SU-DHL-6 (cell line): Measurements from ENCODE around the gene WDR5.

ENCODE experiments used
- H2AFZ ChIP-seq: fragments of 200-600 bp; sonication (generic); 2 replicates; pipeline ENCODE4 v1.6.1; 2014; ENCODE audit warnings: low read depth, mild to moderate bottlenecking, moderate library complexity, mixed read lengths, antibody characterized with exemption, low read length; ENCODE audit not compliant: severe bottlenecking
- H3F3A ChIP-seq: fragments of 200-600 bp; shearing (Covaris generic); 2 replicates; pipeline ENCODE4 v1.6.0; 2016; ENCODE audit warnings: antibody characterized with exemption, mild to moderate bottlenecking; ENCODE audit not compliant: insufficient read depth
- H3K27ac ChIP-seq: fragments of 200-600 bp; sonication (generic); 2 replicates; pipeline ENCODE4 v1.5.1; 2016; ENCODE audit warnings: low read depth, mild to moderate bottlenecking, low read length, moderate library complexity, mixed read lengths
- H3K27me3 ChIP-seq: fragments of 200-600 bp; sonication (generic), shearing (Covaris generic); 2 replicates; pipeline ENCODE4 v1.6.0; 2014; ENCODE audit warnings: mild to moderate bottlenecking, low read length
- H3K36me3 ChIP-seq: fragments of 200-600 bp; sonication (generic); 2 replicates; pipeline ENCODE4 v1.6.1; 2014; ENCODE audit warnings: mild to moderate bottlenecking, low read length, mixed read lengths
- H3K4me2 ChIP-seq: fragments of 300-600, 200-600 bp; shearing (Covaris generic), sonication (generic); 2 replicates; pipeline ENCODE4 v1.6.0; 2014; ENCODE audit warnings: low read length, low read depth, mild to moderate bottlenecking; ENCODE audit not compliant: poor library complexity, severe bottlenecking
- H3K4me3 ChIP-seq: fragments of 200-600 bp; sonication (generic); 2 replicates; pipeline ENCODE4 v1.5.1; 2014; ENCODE audit warnings: antibody characterized with exemption, low read length, mild to moderate bottlenecking, mixed read lengths; ENCODE audit not compliant: insufficient read depth, poor library complexity, severe bottlenecking
- H3K79me2 ChIP-seq: fragments of 200-600 bp; sonication (generic); 2 replicates; pipeline ENCODE4 v1.6.1; 2014; ENCODE audit warnings: mild to moderate bottlenecking, low read length, moderate library complexity; ENCODE audit not compliant: insufficient read depth
- H3K9ac ChIP-seq: fragments of 200-600 bp; sonication (generic); 2 replicates; pipeline ENCODE4 v1.7.0; 2014; ENCODE audit warnings: mild to moderate bottlenecking, low read length
- H3K9me2 ChIP-seq: fragments of 200-600 bp; sonication (generic); replicated peaks from 2 replicates; pipeline ENCODE4 v1.6.1; 2014; ENCODE audit warnings: low read length; ENCODE audit not compliant: insufficient read depth
- H3K9me3 ChIP-seq: fragments of 200-600 bp; sonication (generic); 2 replicates; pipeline ENCODE4 v1.6.1; 2014; ENCODE audit warnings: low read length, mixed read lengths; ENCODE audit not compliant: insufficient read depth
- H4K20me1 ChIP-seq: fragments of 200-600 bp; sonication (generic); 2 replicates; pipeline ENCODE4 v1.6.1; 2014; ENCODE audit warnings: low read depth, mild to moderate bottlenecking, antibody characterized with exemption, low read length, moderate library complexity, mixed read lengths
- CTCF ChIP-seq: fragments of 200-600 bp; sonication (generic); IDR thresholded peaks from one replicate; pipeline ENCODE4 v1.5.1; 2017; ENCODE audit warnings: antibody characterized with exemption, mild to moderate bottlenecking, low read length, moderate library complexity; ENCODE audit not compliant: insufficient read depth, poor library complexity, severe bottlenecking
- EZH2phosphoT487 ChIP-seq: fragments of 200-600 bp; sonication (generic), shearing (Covaris generic); conservative IDR thresholded peaks from 2 replicates; pipeline ENCODE4 v1.6.1; 2018; ENCODE audit warnings: mild to moderate bottlenecking, antibody characterized with exemption, low read length, moderate library complexity, mixed read lengths

WDR5 gene

DNA sequence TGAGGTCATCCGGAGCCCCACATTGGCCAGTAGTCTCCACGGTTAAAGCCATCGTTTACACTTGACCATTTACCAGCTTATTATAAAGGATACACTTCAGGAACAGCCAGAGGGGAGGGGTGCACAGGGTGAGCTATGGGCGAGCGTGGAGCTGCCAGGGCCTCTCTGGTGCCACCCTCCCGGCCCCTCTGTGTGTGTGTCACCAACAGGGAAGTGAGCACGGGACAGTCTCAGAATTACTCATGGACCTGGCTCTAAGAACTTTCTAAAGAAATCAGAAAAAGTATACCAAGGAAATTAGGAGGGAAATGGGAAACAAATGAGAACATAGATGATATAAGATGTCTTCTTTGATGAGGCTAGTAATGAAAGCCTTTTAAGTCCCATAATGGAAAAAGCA is 13.5 kb downstream of the WDR5 start:
- Histone ChIP-seq H3K4me3 (no peak overlapping the region), H3F3A (no peaks in the 10 kb centered on the region), H3K36me3 (no peaks in the 10 kb centered on the region), H3K9ac (no peak overlapping the region), H3K27me3 (no peaks in the 10 kb centered on the region), H3K79me2 (no peaks in the 10 kb centered on the region), H3K9me3 (no peaks in the 10 kb centered on the region), H4K20me1 (no peaks in the 10 kb centered on the region), H3K4me2 (no peak overlapping the region), H3K9me2 (no peaks in the 10 kb centered on the region), H3K27ac (no peak overlapping the region), H2AFZ (no peak overlapping the region)
- no peak for TF ChIP-seq EZH2phosphoT487
- TF ChIP-seq CTCF: no peak

DNA sequence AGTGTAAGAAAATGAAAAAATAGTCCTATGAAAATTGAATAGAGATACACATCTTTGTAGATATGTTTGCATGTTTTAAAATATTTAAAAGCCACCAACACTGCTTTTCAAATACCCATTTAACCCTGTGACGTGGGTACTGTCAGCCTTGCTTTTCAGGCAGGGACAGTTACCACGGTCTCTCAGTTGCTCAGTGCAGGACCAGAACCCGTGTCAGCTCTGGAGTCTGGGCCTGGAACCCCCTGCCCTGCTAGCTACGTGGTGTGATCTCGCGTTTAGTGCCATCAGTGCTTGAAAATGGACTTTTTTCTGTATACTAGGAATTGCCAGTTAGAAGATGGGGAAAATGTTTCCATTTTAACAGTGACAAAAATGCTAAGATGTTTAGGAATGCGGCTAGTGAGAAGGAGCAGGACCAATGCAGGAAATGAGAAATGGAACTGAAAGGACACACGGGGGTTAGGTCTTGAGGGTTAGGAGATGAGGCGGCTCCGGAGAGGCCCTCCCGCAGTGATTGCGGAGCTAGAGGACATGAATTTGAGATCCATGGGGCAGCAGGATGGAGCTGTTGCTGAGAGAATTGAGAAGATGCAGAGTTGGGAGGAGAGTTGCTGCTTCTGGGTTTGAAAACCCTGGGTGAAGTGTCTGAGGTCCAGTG is 14.8 kb downstream of the WDR5 start:
- H2AFZ ChIP-seq: no peak overlapping the region
- no peaks in the 10 kb centered on the region for H3F3A ChIP-seq
- H3K4me3 ChIP-seq: no peak overlapping the region
- no peaks in the 10 kb centered on the region for H3K79me2 ChIP-seq
- H3K9me2 ChIP-seq: no peaks in the 10 kb centered on the region
- no peaks in the 10 kb centered on the region for H3K27me3 ChIP-seq
- no peaks in the 10 kb centered on the region for H3K9me3 ChIP-seq
- H3K9ac ChIP-seq: no peak overlapping the region
- no peak overlapping the region for H3K27ac ChIP-seq
- no peaks in the 10 kb centered on the region for H4K20me1 ChIP-seq
- TF ChIP-seq EZH2phosphoT487 (no peak), CTCF (no peak)
- H3K4me2 ChIP-seq: no peak overlapping the region
- H3K36me3 ChIP-seq: no peaks in the 10 kb centered on the region

- Histone ChIP-seq H3K9me2 (no peaks in the 10 kb centered on the region), H3K9me3 (no peaks in the 10 kb centered on the region)
These were observed 16.2 kb downstream of the WDR5 start for GRCh38 chr9:134152022-134152448.

More at GRCh38 chr9:134152022-134152448, 16.2 kb downstream of the WDR5 start:
- Histone ChIP-seq H3K4me3 (no peak overlapping the region), H3K36me3 (no peaks in the 10 kb centered on the region), H3F3A (no peaks in the 10 kb centered on the region), H3K27me3 (no peaks in the 10 kb centered on the region), H3K27ac (no peak overlapping the region), H3K9ac (no peak overlapping the region), H2AFZ (no peak overlapping the region), H3K4me2 (no peak overlapping the region), H4K20me1 (no peaks in the 10 kb centered on the region), H3K79me2 (no peaks in the 10 kb centered on the region)
- TF ChIP-seq CTCF: no peak
